Mucosa of descending colon (tissue), 3 donors: Measurements from ENCODE around the gene ADAM12. TPM values are rescaled to one million over a fixed set of nuclear protein-coding genes. Genes with fewer than 3 reads are reported as not detected.

Experiments used
- ATAC-seq: fragments of 200-7000 bp; cut with Tn5 transposase; one replicate; pipeline ENCODE4 v1.9.1; 2020; ENCODE audit warnings: mild to moderate bottlenecking, moderate library complexity
- DNase-seq, 3 donors: peaks; one replicate each; pipeline ENCODE4 v3.0.0-alpha.2; 2020
- H3K36me3 ChIP-seq: fragments of 200-600 bp; one replicate; pipeline ENCODE4 v1.8.0; 2021; ENCODE audit warnings: low read depth, mild to moderate bottlenecking
- H3K4me1 ChIP-seq: fragments of 200-600 bp; one replicate; pipeline ENCODE4 v1.8.0; 2021; ENCODE audit warnings: low read depth, mild to moderate bottlenecking
- H3K4me3 ChIP-seq: fragments of 200-600 bp; one replicate; pipeline ENCODE4 v1.8.0; 2021; ENCODE audit warnings: mild to moderate bottlenecking
- H3K9me3 ChIP-seq: fragments of 200-600 bp; one replicate; pipeline ENCODE4 v1.8.0; 2021; ENCODE audit warnings: mild to moderate bottlenecking
- CTCF ChIP-seq: fragments of 200-600 bp; IDR thresholded peaks from one replicate; pipeline ENCODE4 v1.8.0; 2022; ENCODE audit warnings: antibody characterized with exemption, mild to moderate bottlenecking
- intact Hi-C, 2 donors: fragments of 100-400 bp; cut with DNase I in 1 of 2; cut with micrococcal nuclease in 1 of 2; formaldehyde crosslinking; loops; one replicate each; pipeline versions ENCODE4 v1.11.0 to v1.11.1; 2022; cut with DNase I, micrococcal nuclease
- total RNA-seq, 3 donors: library from RNA; stranded (reverse); fragmentation: NEBNext Ultra II Directional in 2 of 3; extraction: Animal tissue kit (Norgen Biotek cat#: 25700) in 2 of 3; gene quantifications; one replicate each; pipeline versions ENCODE4 v1.2.1 to v1.2.4, GENCODE V29; 2021 to 2023
- donor health status: DM: no; HTN: no; CAD: no; lungs with moderate emphysema.
- donor health status: DM: no; HTN: no; CAD: no.
- donor health status: DM: no; HTN: yes; CAD: no.

Gene ADAM12
- total RNA-seq, 3 donors from 2014 or later, result 0.20 to 0.89 (median 0.66) TPM

GRCh38 chr10:126147866-126148587 is 240.2 kb downstream of the ADAM12 start:
- peaks cover 5% of the 10 kb centered on the region for H3K9me3 ChIP-seq
- H3K4me1 ChIP-seq, result no peaks in the 10 kb centered on the region
- DNase-seq, result no peak
- H3K4me3 ChIP-seq, result no peak overlapping the region
- intact Hi-C loops, result no loop called here
- no peak for ATAC-seq
- no peaks in the 10 kb centered on the region for H3K36me3 ChIP-seq
- no peak for TF ChIP-seq CTCF

GRCh38 chr10:126146771-126147170 is 241.5 kb downstream of the ADAM12 start:
- TF ChIP-seq CTCF, result no peak
- ATAC-seq, result no peak
- no peaks in the 10 kb centered on the region for H3K36me3 ChIP-seq
- no peak for DNase-seq
- H3K9me3 ChIP-seq, result peaks cover 5% of the 10 kb centered on the region
- no peaks in the 10 kb centered on the region for H3K4me1 ChIP-seq
- intact Hi-C loops, result no loop called here
- no peak overlapping the region for H3K4me3 ChIP-seq

- intact Hi-C loops, result no loop called here
- H3K4me1 ChIP-seq, result no peaks in the 10 kb centered on the region
Observed at GRCh38 chr10:126143117-126143516, 245.2 kb downstream of the ADAM12 start.

GRCh38 chr10:126140746-126141273 is 247.5 kb downstream of the ADAM12 start:
- no peak for DNase-seq

More at GRCh38 chr10:126143117-126143516, 245.2 kb downstream of the ADAM12 start:
- H3K4me3 ChIP-seq, result no peak overlapping the region
- H3K9me3 ChIP-seq, result no peaks in the 10 kb centered on the region
- no peaks in the 10 kb centered on the region for H3K36me3 ChIP-seq
- ATAC-seq (no peak), DNase-seq (no peak)
- TF ChIP-seq CTCF, result no peak

GRCh38 chr10:126137562-126138221 is 250.6 kb downstream of the ADAM12 start:
- ATAC-seq, result no peak
- Histone ChIP-seq H3K36me3 (no peaks in the 10 kb centered on the region), H3K9me3 (no peaks in the 10 kb centered on the region), H3K4me1 (no peaks in the 10 kb centered on the region), H3K4me3 (no peak overlapping the region)
- intact Hi-C loops, result no loop called here
- no peak for DNase-seq
- TF ChIP-seq CTCF, result no peak

More at GRCh38 chr10:126140746-126141273, 247.5 kb downstream of the ADAM12 start:
- Histone ChIP-seq H3K36me3 (no peaks in the 10 kb centered on the region), H3K9me3 (no peaks in the 10 kb centered on the region), H3K4me3 (no peak overlapping the region), H3K4me1 (no peaks in the 10 kb centered on the region)
- intact Hi-C loops, result no loop called here
- ATAC-seq, result no peak
- no peak for TF ChIP-seq CTCF
